Hepatocyte (in vitro differentiated cells): Measurements from ENCODE around the gene RMI2. TPM values are rescaled to one million over a fixed set of nuclear protein-coding genes. Genes with fewer than 3 reads are reported as not detected.

Source experiments
- DNase-seq: peaks from one replicate; pipeline ENCODE4 v3.0.0-alpha.2; 2016; ENCODE audit warnings: low spot score
- H2AFZ ChIP-seq: fragments of 200-600 bp; sonication (generic); 2 replicates; pipeline ENCODE4 v1.6.0; 2016; ENCODE audit warnings: antibody characterized with exemption, mild to moderate bottlenecking
- H3K27ac ChIP-seq: fragments of 200-600 bp; sonication (generic); 2 replicates; pipeline ENCODE4 v1.5.1; 2016; ENCODE audit warnings: mild to moderate bottlenecking
- H3K27me3 ChIP-seq: fragments of 200-600 bp; sonication (generic); 2 replicates; pipeline ENCODE4 v1.6.1; 2016
- H3K36me3 ChIP-seq: fragments of 200-600 bp; sonication (generic); replicated peaks from 2 replicates; pipeline ENCODE4 v1.5.1; 2016; ENCODE audit warnings: low read depth; ENCODE audit not compliant: insufficient read depth
- H3K4me1 ChIP-seq: fragments of 200-600 bp; sonication (generic); 2 replicates; pipeline ENCODE4 v1.5.1; 2016; ENCODE audit warnings: mild to moderate bottlenecking, moderate library complexity; ENCODE audit not compliant: insufficient read depth
- H3K4me2 ChIP-seq: fragments of 200-600 bp; sonication (generic); 2 replicates; pipeline ENCODE4 v1.6.0; 2016
- H3K4me3 ChIP-seq: fragments of 200-600 bp; sonication (generic); 2 replicates; pipeline ENCODE4 v1.5.1; 2016; ENCODE audit warnings: mild to moderate bottlenecking
- H3K79me2 ChIP-seq: fragments of 200-600 bp; sonication (generic); 2 replicates; pipeline ENCODE4 v1.6.0; 2017; ENCODE audit warnings: mild to moderate bottlenecking
- H3K9me2 ChIP-seq: fragments of 200-600 bp; sonication (generic); replicated peaks from 2 replicates; pipeline ENCODE4 v1.6.0; 2017; ENCODE audit warnings: mild to moderate bottlenecking; ENCODE audit not compliant: insufficient read depth
- H3K9me3 ChIP-seq: fragments of 200-600 bp; sonication (generic); 2 replicates; pipeline ENCODE4 v1.5.1; 2016; ENCODE audit warnings: low read depth, mild to moderate bottlenecking
- H4K20me1 ChIP-seq: fragments of 200-600 bp; sonication (generic); 2 replicates; pipeline ENCODE4 v1.6.0; 2016; ENCODE audit warnings: mild to moderate bottlenecking; ENCODE audit not compliant: insufficient read depth, poor library complexity, severe bottlenecking
- EZH2 ChIP-seq: fragments of 200-600 bp; sonication (generic); IDR thresholded peaks from 2 replicates; pipeline ENCODE4 v1.6.1; 2016; ENCODE audit warnings: antibody characterized with exemption, mild to moderate bottlenecking, borderline replicate concordance
- EZH2phosphoT487 ChIP-seq: fragments of 200-600 bp; sonication (generic); IDR thresholded peaks from one replicate; pipeline ENCODE4 v1.6.1; 2018; ENCODE audit warnings: antibody characterized with exemption, mild to moderate bottlenecking, low read depth, moderate library complexity; ENCODE audit not compliant: unreplicated experiment, severe bottlenecking
- WGBS: methylation state at CpG from one replicate; pipeline ENCODE4 v1.1.6; 2016; ENCODE audit warnings: low lambda C conversion rate; ENCODE audit errors: missing lambda C conversion rate; 5-methylcytosine and 5-hydroxymethylcytosine counted together
- polyA plus RNA-seq: library from polyadenylated mRNA; unstranded; fragments of >200 nt; fragmentation: Nextera tagmentation; extraction: Ambion mirVana; gene quantifications from 2 replicates; pipeline ENCODE4 v1.2.1, GENCODE V29; 2016
- total RNA-seq: library from RNA; depleted of rRNA; stranded (reverse); fragments of >200 nt; gene quantifications from 2 replicates; pipeline ENCODE4 v1.2.3, GENCODE V29; 2014
- TF ChIP-seq, protein P1 (sequence below): fragments of 200-600 bp; sonication (generic); IDR thresholded peaks from 2 replicates; pipeline ENCODE4 v1.5.1; 2016; ENCODE audit warnings: antibody characterized with exemption, mild to moderate bottlenecking; ENCODE audit not compliant: poor library complexity

Gene RMI2
- total and polyA plus RNA-seq, 2 experiments from 2014 or later = 9.8 to 11.4 TPM

DNA sequence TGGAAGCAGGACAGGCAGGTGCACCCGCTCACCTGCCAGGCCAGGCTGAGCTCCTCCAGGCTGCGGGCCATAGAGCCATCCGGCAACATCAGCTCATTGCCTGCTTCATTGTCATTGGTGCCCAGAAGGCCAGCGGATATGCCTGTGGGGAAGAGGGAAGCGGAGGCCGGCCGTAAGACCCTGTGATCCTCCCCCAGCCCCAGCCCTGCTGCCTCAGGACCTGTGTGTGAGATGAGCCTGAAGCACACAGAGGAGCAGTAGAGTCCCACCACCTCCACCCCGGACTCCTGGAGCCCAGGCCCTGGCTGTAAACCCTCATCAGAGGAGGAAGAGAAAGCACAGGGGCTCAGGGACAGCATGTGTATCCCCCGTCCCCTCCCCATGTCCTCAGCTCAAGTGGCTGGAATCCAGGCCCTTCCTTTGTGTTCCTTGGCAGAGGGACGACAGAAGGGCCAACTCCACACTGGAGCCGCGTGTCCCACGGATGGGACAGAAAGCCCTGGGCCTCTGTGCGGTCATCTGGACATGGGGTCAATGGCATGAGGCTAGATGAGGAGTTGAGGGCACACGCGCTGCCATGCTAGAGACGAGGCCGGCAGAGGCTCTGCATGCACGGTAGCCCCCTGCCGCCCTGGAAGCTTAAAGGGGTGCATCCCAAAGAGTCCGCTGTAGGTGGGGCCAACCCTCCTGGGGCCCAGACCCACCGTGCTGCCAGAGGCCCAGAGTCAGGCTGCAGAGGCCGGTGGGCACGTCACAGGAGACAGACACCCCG lies 39.1 kb downstream of the RMI2 start:
- H3K36me3 ChIP-seq = no peaks in the 10 kb centered on the region
- no peaks in the 10 kb centered on the region for H3K79me2 ChIP-seq
- no peak overlapping the region for H3K4me2 ChIP-seq
- peaks cover 5% of the 10 kb centered on the region for H3K4me1 ChIP-seq
- no peak overlapping the region for H3K27ac ChIP-seq
- H3K4me3 ChIP-seq = no peak overlapping the region
- 95% methylated on average over 22 of the region's 25 CpGs for WGBS
- no peak overlapping the region for H2AFZ ChIP-seq
- no peaks in the 10 kb centered on the region for H3K9me2 ChIP-seq
- TF ChIP-seq EZH2 (no peak), EZH2phosphoT487 (no peak)
- TF ChIP-seq, protein P1, sequence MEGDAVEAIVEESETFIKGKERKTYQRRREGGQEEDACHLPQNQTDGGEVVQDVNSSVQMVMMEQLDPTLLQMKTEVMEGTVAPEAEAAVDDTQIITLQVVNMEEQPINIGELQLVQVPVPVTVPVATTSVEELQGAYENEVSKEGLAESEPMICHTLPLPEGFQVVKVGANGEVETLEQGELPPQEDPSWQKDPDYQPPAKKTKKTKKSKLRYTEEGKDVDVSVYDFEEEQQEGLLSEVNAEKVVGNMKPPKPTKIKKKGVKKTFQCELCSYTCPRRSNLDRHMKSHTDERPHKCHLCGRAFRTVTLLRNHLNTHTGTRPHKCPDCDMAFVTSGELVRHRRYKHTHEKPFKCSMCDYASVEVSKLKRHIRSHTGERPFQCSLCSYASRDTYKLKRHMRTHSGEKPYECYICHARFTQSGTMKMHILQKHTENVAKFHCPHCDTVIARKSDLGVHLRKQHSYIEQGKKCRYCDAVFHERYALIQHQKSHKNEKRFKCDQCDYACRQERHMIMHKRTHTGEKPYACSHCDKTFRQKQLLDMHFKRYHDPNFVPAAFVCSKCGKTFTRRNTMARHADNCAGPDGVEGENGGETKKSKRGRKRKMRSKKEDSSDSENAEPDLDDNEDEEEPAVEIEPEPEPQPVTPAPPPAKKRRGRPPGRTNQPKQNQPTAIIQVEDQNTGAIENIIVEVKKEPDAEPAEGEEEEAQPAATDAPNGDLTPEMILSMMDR = no peak
- no peaks in the 10 kb centered on the region for H3K9me3 ChIP-seq
- H3K27me3 ChIP-seq = no peaks in the 10 kb centered on the region
- H4K20me1 ChIP-seq = no peaks in the 10 kb centered on the region
- DNase-seq = peak; percentile 3

DNA sequence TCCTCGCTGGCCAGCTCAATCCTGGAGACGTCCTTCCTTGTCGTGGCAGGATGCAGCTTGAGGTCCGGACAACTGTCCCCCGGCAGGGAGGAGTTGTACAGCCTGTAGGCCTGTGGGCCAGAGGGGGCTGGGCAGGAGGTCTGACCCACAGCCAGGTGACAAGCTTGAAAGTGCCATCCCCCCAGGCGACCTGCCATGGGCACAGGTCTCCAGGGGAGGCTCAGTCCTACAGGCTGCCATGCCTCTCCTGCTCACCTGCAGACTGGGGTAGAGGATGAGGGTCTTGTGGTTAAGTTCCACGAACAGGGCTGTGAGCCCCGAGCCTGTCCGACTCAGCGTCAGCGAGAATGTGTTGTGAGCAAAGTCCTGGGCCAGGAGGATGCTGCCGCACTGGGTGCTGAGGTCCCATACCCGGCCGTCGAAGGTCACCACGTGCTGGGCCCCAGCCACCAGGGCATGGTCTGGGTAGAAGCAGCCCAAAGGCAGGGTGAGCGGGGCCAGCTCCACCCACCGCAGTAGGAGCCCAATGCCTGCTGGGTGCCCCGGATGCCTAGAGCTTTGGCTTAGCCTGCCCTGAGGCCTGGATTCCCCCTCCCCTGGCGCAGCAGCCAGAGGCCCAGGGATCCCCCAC lies 39.8 kb downstream of the RMI2 start:
- WGBS = 93% methylated on average over 20 of the region's 20 CpGs
- no peaks in the 10 kb centered on the region for H3K9me3 ChIP-seq
- no peaks in the 10 kb centered on the region for H3K79me2 ChIP-seq
- no peak for TF ChIP-seq EZH2
- TF ChIP-seq, protein P1 = no peak
- no peak for TF ChIP-seq EZH2phosphoT487
- H3K27ac ChIP-seq = no peak overlapping the region
- peaks cover 7% of the 10 kb centered on the region for H3K4me1 ChIP-seq
- no peaks in the 10 kb centered on the region for H3K27me3 ChIP-seq
- no peaks in the 10 kb centered on the region for H3K9me2 ChIP-seq
- H2AFZ ChIP-seq = no peak overlapping the region
- H4K20me1 ChIP-seq = no peaks in the 10 kb centered on the region
- no peak overlapping the region for H3K4me3 ChIP-seq
- DNase-seq = no peak
- H3K36me3 ChIP-seq = no peaks in the 10 kb centered on the region
- H3K4me2 ChIP-seq = no peak overlapping the region

DNA sequence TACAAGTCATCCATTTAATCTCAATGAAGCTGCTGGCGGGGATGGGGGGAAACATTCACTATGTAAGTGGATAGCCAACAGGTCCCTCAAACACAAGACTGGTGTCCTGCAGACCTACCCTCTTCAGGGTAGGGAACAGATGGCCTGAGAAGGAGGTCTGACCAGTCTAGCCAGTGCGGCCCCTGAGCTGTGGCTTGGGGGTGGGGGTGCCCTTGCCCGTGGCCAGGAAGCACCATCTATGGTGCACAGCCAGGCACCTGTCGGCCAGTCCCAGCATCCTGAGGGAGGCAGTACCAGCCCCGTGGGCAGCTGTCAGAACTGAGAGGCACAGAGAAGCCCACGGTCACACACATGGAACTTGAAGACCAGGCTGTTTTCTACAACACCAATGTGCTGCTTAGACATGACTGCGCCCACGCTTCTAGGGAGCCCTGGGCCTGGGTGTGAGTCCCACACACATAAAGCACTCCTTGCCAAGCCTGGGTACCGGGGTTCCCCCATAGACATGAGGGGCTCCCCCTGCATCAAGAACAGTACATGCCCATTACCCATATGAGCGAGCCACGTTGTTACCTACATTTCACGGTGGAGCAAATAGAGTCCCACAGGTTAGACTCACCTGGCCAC lies 40.9 kb downstream of the RMI2 start:
- Histone ChIP-seq H3K27ac (no peak overlapping the region), H2AFZ (no peak overlapping the region), H3K36me3 (no peaks in the 10 kb centered on the region), H3K9me3 (no peaks in the 10 kb centered on the region), H3K4me1 (peaks cover 11% of the 10 kb centered on the region), H3K4me3 (no peak overlapping the region), H3K9me2 (no peaks in the 10 kb centered on the region), H3K4me2 (no peak overlapping the region), H3K27me3 (no peaks in the 10 kb centered on the region), H4K20me1 (no peaks in the 10 kb centered on the region), H3K79me2 (no peaks in the 10 kb centered on the region)
- 92% methylated on average over 12 of the region's 12 CpGs for WGBS
- DNase-seq = no peak
- TF ChIP-seq EZH2phosphoT487 (no peak), EZH2 (no peak)
- TF ChIP-seq, protein P1 = no peak
